NCI-H2196 treated with DMSO at 0.1 percent for 48 hours (cell line): ENCODE data around the gene C4A.
A peak's percentile ranks its signal among the peaks of the same experiment; 100 is the strongest.
"Not testable (repeated sequence)": the region's sequence is repeated elsewhere in the genome, so short reads cannot be mapped to it uniquely, and the experiment has no call there.

ENCODE experiments used
- DNase-seq: peaks from one replicate; lab custom pipeline; 2025; ENCODE audit not compliant: unreplicated experiment; lab: John Stamatoyannopoulos, UW

C4A gene

GRCh38 chr6:31981744-31982143 lies at the start of gene C4A:
Gene C4A, plus strand, starts transcription at chr6:31982057. Its CDS starts 51 bp downstream, at chr6:31982108.
- not testable (repeated sequence) for DNase-seq

GRCh38 chr6:31932137-31932536 lies 49.7 kb upstream of the C4A start:
- not testable (repeated sequence) for DNase-seq

DNA sequence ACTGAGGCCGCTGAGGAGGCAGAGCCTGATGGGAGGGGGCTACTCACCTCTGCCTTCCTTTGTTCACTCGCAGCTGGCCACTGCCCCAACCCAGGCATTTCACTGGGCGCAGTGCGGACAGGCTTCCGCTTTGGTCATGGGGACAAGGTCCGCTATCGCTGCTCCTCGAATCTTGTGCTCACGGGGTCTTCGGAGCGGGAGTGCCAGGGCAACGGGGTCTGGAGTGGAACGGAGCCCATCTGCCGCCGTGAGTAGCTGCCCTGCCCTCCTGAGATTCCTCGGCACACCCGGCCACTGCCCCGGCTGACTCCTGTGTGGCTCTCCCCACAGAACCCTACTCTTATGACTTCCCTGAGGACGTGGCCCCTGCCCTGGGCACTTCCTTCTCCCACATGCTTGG lies 48.3 kb upstream of the C4A start:
- no peak for DNase-seq

- no peak for DNase-seq
Measured at GRCh38 chr6:31935021-31935420, 46.8 kb upstream of the C4A start.

DNA sequence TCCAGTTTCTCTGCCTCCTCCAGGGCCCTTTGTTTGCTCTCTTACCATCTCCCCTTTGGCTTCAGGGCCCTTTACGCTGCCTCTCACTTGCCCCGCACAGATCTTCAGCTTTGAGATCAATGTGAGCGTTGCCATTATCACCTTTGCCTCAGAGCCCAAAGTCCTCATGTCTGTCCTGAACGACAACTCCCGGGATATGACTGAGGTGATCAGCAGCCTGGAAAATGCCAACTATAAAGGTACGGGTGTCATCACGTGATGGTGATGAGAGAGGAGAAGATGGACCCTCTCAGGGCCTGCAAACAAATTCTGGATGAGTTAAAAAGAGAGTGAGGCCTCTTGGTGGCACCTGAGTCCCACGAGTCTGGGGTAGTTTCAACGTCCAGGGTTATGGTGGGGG lies 46.0 kb upstream of the C4A start:
- DNase-seq = no peak

GRCh38 chr6:31940256-31940664 lies 41.6 kb upstream of the C4A start:
- DNase-seq = no peak

- no peak for DNase-seq
Measured at GRCh38 chr6:31943742-31944141, 38.1 kb upstream of the C4A start.

- no peak for DNase-seq
Measured at GRCh38 chr6:31945154-31945506, 36.7 kb upstream of the C4A start.

DNA sequence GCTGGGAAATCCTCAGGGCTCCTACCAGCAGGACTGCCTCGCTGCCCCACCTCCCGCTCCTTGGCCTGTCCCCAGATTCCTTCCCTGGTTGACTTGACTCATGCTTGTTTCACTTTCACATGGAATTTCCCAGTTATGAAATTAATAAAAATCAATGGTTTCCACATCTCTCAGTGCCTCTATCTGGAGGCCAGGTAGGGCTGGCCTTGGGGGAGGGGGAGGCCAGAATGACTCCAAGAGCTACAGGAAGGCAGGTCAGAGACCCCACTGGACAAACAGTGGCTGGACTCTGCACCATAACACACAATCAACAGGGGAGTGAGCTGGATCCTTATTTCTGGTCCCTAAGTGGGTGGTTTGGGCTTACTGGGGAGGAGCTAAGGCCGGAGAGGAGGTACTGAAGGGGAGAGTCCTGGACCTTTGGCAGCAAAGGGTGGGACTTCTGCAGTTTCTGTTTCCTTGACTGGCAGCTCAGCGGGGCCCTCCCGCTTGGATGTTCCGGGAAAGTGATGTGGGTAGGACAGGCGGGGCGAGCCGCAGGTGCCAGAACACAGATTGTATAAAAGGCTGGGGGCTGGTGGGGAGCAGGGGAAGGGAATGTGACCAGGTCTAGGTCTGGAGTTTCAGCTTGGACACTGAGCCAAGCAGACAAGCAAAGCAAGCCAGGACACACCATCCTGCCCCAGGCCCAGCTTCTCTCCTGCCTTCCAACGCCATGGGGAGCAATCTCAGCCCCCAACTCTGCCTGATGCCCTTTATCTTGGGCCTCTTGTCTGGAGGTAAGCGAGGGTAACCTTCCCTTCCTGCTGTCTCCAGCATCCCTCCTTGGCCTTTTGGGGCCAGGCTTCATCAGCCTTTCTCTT lies 36.1 kb upstream of the C4A start, which contains the start of gene CFB:
TSS of gene CFB (plus strand) at position 589 of the 863 bp plus-strand sequence. CDS start at position 716, 127 bp downstream.
- DNase-seq = no peak

- no peak for DNase-seq
Measured at GRCh38 chr6:31946370-31946885, 35.4 kb upstream of the C4A start.

DNA sequence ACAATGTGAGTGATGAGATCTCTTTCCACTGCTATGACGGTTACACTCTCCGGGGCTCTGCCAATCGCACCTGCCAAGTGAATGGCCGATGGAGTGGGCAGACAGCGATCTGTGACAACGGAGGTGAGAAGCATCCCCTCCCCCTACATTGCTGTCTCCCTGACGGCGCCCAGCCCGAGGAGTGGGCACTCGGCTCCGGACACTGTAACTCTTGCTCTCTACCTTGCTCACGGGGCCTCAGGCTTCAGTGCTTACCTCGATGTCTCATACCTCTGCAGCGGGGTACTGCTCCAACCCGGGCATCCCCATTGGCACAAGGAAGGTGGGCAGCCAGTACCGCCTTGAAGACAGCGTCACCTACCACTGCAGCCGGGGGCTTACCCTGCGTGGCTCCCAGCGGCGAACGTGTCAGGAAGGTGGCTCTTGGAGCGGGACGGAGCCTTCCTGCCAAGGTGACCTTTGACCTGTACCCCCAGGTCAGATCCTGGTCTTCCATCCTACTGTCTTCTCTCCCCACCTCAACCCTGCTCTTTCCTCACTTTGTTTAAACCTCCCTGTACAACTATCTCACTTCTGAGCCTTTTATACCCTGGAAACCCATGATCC lies 34.7 kb upstream of the C4A start:
- no peak for DNase-seq

- no peak for DNase-seq
Measured at GRCh38 chr6:31947864-31948263, 34.0 kb upstream of the C4A start.

- DNase-seq = no peak
Measured at GRCh38 chr6:31948306-31948705, 33.6 kb upstream of the C4A start.

- no peak for DNase-seq
Measured at GRCh38 chr6:31948753-31949413, 33.0 kb upstream of the C4A start.

GRCh38 chr6:31949926-31950548 lies 31.8 kb upstream of the C4A start:
- DNase-seq = no peak

DNA sequence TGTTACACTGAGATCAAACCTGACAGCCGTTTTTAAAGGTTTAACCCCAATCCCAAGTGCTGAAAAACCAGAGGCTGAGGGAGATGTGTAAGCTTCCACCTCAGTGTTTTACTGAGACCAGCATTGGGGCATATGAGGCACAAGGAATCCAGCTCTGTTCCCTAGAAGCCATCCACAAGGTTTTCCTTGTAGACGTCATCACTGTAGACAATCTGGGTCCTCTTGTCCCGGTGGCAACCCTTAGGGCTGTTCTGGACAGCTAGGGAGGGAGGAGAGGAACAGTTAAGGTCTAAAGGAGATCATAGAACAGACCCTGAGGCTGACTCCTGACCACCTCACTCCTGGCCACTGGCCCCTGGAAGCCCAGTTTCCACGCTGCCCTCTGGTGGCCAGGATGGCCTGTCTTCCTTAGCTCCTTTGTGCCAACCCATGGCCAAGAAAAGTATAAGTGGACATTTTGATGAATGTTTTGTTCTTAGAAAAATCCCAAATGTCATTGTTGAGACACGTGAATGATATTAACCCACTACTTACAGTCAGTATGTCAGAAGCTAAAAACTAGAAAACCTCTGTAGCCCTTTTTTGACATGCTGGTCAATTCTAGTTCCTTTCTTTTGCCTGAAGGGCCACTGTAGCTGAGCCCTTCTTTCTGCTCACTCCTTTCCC lies 29.6 kb upstream of the C4A start:
- DNase-seq = peak; percentile 24

DNA sequence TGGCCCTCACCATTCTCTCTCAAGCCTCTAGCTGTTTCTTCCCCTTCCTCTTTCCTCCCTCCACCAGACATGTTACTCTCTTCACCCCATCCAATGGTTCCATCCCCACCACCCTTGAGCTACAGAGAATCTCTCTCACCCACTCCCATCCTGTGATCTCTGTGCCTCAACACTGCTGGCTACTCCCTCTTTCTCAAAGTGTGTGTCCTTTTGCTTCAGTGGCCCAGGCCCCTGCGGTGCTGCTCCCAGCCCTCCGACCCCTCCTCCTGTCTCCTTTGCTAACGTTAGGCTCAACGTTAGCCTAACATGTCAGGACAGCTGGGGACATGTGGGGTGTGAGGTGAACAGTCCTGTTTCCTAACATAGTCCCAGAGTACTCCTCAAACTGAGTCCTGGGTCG lies 29.0 kb upstream of the C4A start:
- DNase-seq = no peak

DNA sequence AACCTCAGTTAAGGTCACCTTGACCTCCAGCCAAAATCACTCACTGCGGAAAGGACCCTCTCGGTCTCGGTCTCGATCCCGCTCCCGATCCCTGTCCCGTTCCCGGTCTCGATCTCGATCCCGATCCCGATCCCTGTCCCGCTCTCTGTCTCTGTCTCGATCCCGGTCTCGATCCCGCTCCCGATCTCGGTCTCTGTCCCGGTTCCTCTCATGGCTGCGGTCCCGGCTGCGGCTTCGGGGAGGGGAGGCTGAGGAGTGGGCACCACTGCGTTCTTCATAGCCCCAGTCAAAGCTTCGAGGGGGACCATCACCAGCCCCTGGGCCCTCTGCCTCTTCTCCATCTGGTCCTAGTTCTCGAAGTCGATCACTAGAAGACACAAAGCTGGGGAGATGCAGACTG lies 27.3 kb upstream of the C4A start:
- DNase-seq = no peak

DNA sequence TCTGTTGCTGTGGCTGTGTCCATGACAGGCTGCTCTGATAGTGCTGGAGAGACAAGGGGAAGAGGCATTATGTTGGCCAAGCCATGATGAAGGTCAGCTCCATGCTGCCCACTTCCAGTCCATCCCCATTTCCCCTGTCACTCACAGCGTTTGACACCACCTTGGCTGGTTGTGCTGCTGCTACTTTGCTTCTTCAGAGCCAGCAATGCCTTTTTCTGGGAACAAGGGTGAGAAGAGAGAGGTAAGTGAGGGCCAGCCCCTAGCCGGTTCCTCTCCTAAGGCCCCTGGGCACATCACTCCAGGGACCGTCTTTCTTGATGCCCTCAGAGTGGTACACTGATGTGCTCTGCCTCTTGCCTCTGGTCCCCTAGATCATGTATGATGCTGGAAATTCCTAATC lies 25.1 kb upstream of the C4A start:
- DNase-seq = no peak

DNA sequence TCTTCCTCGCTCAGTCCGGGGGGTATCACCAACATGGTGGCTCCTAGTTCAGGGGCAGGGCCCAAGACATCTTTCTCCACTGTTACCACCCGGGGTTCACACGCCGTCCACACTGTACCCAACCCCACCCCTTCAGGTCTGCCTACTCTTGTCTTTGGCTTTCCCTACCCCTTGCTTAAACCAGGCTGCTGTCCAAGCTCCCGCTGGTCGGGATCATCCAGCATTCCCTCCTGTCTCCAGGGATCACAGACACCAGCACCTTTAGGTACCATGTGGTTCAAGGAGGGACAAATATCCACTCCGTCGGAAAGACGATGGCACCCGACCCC lies 23.5 kb upstream of the C4A start:
- no peak for DNase-seq
